ENCODE results near the gene HECW1.

- TF ChIP-seq POLR2A (IDR thresholded peaks at IDR 0.05; ENCODE audit: low read depth, low read length): no peak
- no peak for TF ChIP-seq POU2F2 (IDR thresholded peaks at IDR 0.05; ENCODE audit: low read depth, low read length)
- no peak for TF ChIP-seq PAX5 (IDR thresholded peaks at IDR 0.05; ENCODE audit: insufficient read depth, low read length, severe bottlenecking)
- TF ChIP-seq POLR2AphosphoS5 (IDR thresholded peaks at IDR 0.05; ENCODE audit: low read depth, low read length): no peak
- no peak for TF ChIP-seq TAF1 (IDR thresholded peaks at IDR 0.05; ENCODE audit: low read depth, low read length)
- TF ChIP-seq SPI1 (IDR thresholded peaks at IDR 0.05; ENCODE audit: low read depth, low read length): no peak
Observed at GRCh38 chr7:43593010-43593409, 480.6 kb downstream of the HECW1 start.

Measured in GM12891 (cell line).